VCaP (cell line): ENCODE results near the gene NEU1.

Source experiments
- H3K27ac ChIP-seq: fragments of 450-650 bp; 2 replicates; pipeline ENCODE4 v1.5.1; 2017
- TF ChIP-seq, protein P1 (sequence below): fragments of 450-650 bp; conservative IDR thresholded peaks from 2 replicates; pipeline ENCODE4 v1.5.1; 2017; ENCODE audit warnings: mild to moderate bottlenecking, moderate library complexity

Gene NEU1

DNA sequence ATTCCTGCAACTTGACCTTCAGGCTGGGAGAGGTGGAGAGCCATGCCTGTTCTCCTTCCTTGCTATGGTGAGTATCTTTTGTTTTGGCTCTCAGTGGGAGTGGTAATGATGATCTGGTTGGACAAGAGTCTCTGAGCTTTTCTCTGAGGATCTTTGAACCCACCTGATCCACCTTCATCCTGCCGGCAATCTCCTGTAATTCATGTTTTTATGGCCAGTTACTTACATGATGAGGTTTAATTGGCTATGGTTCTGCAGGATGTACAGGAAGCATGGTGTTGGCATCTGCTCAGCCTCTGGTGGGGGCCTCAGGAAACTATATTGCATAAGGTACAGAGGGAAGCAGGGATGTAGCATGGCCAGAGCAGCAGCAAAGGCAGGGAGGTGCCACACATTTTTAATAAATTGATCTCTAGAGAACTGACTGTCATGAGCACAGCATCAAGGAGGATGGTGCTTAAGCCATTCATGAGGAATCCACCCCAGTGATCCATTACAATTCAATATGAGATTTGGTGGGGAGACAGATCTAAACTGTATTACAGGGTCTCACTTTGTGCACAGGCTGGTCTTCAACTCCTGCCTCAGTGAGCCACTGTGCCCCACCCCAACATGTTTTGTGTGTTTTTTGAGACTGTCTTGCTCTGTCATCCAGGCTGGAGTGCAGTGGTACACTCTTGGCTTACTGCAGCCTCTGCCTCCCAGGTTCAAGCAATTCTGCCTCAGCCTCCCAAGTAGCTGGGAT is 25.1 kb downstream of the NEU1 start:
- TF ChIP-seq, protein P1, sequence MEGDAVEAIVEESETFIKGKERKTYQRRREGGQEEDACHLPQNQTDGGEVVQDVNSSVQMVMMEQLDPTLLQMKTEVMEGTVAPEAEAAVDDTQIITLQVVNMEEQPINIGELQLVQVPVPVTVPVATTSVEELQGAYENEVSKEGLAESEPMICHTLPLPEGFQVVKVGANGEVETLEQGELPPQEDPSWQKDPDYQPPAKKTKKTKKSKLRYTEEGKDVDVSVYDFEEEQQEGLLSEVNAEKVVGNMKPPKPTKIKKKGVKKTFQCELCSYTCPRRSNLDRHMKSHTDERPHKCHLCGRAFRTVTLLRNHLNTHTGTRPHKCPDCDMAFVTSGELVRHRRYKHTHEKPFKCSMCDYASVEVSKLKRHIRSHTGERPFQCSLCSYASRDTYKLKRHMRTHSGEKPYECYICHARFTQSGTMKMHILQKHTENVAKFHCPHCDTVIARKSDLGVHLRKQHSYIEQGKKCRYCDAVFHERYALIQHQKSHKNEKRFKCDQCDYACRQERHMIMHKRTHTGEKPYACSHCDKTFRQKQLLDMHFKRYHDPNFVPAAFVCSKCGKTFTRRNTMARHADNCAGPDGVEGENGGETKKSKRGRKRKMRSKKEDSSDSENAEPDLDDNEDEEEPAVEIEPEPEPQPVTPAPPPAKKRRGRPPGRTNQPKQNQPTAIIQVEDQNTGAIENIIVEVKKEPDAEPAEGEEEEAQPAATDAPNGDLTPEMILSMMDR, result no peak
- H3K27ac ChIP-seq, result peak overlapping the region; percentile 94

GRCh38 chr6:31836474-31837368 is 25.9 kb downstream of the NEU1 start:
- TF ChIP-seq, protein P1, result no peak
- H3K27ac ChIP-seq, result peak overlapping the region; percentile 94

DNA sequence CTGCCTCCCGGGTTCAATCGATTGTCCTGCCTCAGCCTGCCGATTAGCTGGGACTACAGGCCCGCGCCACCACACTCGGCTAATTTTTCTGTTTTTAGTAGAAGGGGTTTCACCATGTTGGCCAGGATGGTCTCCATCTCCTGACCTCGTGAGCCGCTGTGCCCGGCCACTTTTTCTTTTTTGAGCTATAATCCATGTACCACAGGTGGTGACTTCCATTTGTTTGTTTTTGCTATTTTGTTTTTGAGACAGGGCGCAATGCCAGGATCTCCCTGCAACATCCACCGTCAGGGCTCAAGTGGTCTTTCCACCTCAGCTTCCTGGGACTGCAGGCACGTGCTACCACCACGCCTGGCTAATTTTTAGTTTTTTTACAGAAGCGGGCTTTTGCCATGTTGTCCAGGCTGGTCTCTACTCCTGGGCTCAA is 26.6 kb downstream of the NEU1 start:
- H3K27ac ChIP-seq, result peak overlapping the region; percentile 94
- TF ChIP-seq, protein P1, result no peak

GRCh38 chr6:31834367-31835250 is 28.0 kb downstream of the NEU1 start:
- H3K27ac ChIP-seq, result peak overlapping the region; percentile 94
- TF ChIP-seq, protein P1, result no peak

GRCh38 chr6:31831350-31832215 is 31.0 kb downstream of the NEU1 start:
- peak overlapping the region; percentile 66 for H3K27ac ChIP-seq
- TF ChIP-seq, protein P1, result no peak

DNA sequence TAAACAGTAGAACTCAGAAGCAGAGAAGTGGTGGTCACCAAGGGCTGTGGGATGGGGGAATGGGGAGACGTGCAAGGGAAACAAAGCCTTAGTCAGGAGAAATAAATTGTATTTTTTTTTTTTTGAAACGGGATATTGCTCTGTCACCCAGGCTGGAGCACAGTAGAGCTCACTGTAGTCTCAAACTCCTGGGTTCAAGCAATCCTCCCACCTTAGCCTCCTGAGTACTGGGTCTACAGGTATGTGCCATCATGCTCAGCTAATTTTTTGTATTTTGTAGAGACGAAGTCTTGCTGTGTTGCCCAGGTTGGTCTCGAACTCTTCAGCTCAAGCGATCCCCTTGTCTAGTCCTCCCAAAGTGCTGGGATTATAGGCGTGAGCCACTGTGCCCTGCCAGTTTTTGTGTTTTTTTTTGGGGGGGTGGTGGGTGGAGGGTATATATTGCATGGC is 31.7 kb downstream of the NEU1 start:
- TF ChIP-seq, protein P1, result no peak
- peak overlapping the region; percentile 66 for H3K27ac ChIP-seq
